Measurements from ENCODE around the gene CUEDC1.
"Not testable (repeated sequence)": the region's sequence is repeated elsewhere in the genome, so short reads cannot be mapped to it uniquely, and the experiment has no call there.

CUEDC1 gene

DNA sequence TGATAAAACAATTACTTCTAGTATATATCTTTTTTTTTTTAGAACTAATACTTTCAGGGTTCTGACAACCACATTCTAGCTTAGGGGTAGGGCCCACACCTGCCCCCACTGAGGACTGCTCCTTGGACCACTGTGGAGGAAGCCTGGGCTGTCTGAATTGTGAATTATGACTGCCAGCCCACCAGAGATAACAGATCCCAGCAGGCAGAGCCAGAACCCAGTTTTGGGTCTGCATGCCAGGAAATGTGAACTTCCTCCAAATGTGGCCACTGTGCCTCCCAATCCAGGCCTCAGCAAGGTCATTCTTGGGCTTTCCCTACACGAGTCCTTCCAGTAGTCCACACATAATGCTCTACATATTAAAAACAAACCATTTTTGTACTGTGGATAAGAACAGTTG lies 16.9 kb upstream of the CUEDC1 start:
- TF ChIP-seq TAF1 (IDR thresholded peaks at IDR 0.05; ENCODE audit: low read depth, low read length) (no peak), SPI1 (IDR thresholded peaks at IDR 0.05; ENCODE audit: low read depth, low read length) (no peak), PAX5 (IDR thresholded peaks at IDR 0.05; ENCODE audit: insufficient read depth, low read length, severe bottlenecking) (no peak), POU2F2 (IDR thresholded peaks at IDR 0.05; ENCODE audit: low read depth, low read length) (no peak), POLR2A (IDR thresholded peaks at IDR 0.05; ENCODE audit: low read depth, low read length) (no peak), POLR2AphosphoS5 (IDR thresholded peaks at IDR 0.05; ENCODE audit: low read depth, low read length) (no peak)
- FAIRE-seq: no peak
- no peak for DNase-seq (ENCODE audit: insufficient read length, low spot score)

DNA sequence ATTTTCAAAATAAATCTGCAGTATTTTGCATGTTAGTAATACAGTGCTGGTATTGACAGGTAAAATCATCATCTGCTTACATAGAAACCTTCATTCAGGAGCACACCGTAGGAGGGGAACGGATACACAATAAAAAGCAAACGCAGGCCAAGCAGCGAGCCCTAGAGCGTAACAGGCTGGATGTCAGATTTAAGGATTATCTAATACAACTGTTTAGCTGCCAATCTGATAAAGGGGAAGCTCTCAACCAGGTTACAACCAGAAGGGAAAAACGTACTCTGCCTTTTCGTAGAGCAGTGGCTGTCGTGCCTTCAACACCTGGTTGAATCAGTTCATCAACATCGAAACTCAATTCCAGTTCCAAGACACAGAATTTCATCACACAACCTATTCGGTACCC lies 16.4 kb upstream of the CUEDC1 start:
- TF ChIP-seq PAX5 (IDR thresholded peaks at IDR 0.05; ENCODE audit: insufficient read depth, low read length, severe bottlenecking) (no peak), SPI1 (IDR thresholded peaks at IDR 0.05; ENCODE audit: low read depth, low read length) (no peak), POLR2AphosphoS5 (IDR thresholded peaks at IDR 0.05; ENCODE audit: low read depth, low read length) (no peak), POLR2A (IDR thresholded peaks at IDR 0.05; ENCODE audit: low read depth, low read length) (no peak), POU2F2 (IDR thresholded peaks at IDR 0.05; ENCODE audit: low read depth, low read length) (no peak), TAF1 (IDR thresholded peaks at IDR 0.05; ENCODE audit: low read depth, low read length) (no peak)
- DNase-seq (ENCODE audit: insufficient read length, low spot score) (no peak), FAIRE-seq (no peak)

DNA sequence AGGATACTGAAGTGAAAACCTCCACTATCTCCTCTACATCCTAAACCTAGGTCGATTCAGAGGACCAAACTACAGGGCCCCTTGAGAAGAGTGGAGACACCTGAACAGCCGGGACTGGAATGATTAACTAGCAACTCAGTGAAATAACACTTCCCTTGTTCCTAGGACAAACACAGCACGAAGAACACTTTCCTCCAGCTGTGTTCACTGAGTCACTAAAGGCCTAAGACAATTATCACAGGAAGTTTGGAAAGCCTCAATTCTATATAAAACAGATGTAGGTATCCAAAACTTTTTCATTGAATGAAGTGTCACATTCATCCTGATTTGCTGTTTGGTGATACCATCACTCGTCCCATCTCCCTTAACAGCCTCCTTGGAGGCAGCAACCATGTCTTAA lies 15.5 kb upstream of the CUEDC1 start:
- DNase-seq (ENCODE audit: insufficient read length, low spot score) (no peak), FAIRE-seq (no peak)
- TF ChIP-seq PAX5 (IDR thresholded peaks at IDR 0.05; ENCODE audit: insufficient read depth, low read length, severe bottlenecking) (no peak), POU2F2 (IDR thresholded peaks at IDR 0.05; ENCODE audit: low read depth, low read length) (no peak), SPI1 (IDR thresholded peaks at IDR 0.05; ENCODE audit: low read depth, low read length) (no peak), POLR2AphosphoS5 (IDR thresholded peaks at IDR 0.05; ENCODE audit: low read depth, low read length) (no peak), TAF1 (IDR thresholded peaks at IDR 0.05; ENCODE audit: low read depth, low read length) (no peak), POLR2A (IDR thresholded peaks at IDR 0.05; ENCODE audit: low read depth, low read length) (no peak)

DNA sequence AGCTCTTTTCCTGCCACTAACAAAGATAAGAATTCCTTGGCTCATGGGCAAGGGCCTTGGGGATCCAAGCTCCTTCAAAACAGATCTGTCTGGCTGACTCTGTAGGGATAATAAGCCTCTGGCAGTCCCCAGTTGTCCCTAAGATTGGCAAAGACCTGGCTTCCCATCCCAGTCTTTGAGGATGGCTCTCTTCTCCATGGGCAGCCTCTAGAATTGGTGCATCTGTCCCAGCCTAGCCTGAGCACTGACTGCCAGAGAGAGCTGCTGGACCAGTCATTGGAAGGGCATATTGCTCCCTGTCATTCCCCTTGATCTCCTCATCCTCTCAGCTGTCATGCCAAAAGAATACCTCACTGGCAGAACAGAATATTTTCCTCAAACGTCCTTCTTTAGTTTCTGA lies 13.2 kb upstream of the CUEDC1 start:
- TF ChIP-seq PAX5 (IDR thresholded peaks at IDR 0.05; ENCODE audit: insufficient read depth, low read length, severe bottlenecking) (no peak), POLR2AphosphoS5 (IDR thresholded peaks at IDR 0.05; ENCODE audit: low read depth, low read length) (no peak), POLR2A (IDR thresholded peaks at IDR 0.05; ENCODE audit: low read depth, low read length) (no peak), TAF1 (IDR thresholded peaks at IDR 0.05; ENCODE audit: low read depth, low read length) (no peak), SPI1 (IDR thresholded peaks at IDR 0.05; ENCODE audit: low read depth, low read length) (no peak), POU2F2 (IDR thresholded peaks at IDR 0.05; ENCODE audit: low read depth, low read length) (no peak)
- DNase-seq (ENCODE audit: insufficient read length, low spot score): no peak
- FAIRE-seq: no peak

DNA sequence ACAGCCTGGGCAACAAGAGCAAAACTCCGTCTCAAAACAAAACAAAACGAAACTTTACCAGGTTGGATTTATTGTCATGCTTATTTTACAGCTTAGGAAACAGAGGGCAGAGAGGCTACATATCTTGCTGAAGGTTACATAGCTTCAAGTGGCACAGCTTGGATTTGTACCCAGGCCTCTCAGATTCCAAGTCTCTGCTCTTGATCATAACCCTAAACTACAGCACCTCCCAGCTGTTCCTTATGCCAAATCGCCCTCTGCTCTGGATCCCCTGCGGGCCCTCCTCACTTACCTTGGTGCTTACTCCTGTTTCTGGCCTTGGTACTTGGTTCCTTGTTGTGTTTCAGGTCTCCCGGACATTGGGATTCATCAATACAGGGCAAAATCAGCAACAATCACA lies 11.7 kb upstream of the CUEDC1 start:
- no peak for FAIRE-seq
- no peak for DNase-seq (ENCODE audit: insufficient read length, low spot score)
- TF ChIP-seq SPI1 (IDR thresholded peaks at IDR 0.05; ENCODE audit: low read depth, low read length) (no peak), POLR2AphosphoS5 (IDR thresholded peaks at IDR 0.05; ENCODE audit: low read depth, low read length) (no peak), PAX5 (IDR thresholded peaks at IDR 0.05; ENCODE audit: insufficient read depth, low read length, severe bottlenecking) (no peak), POU2F2 (IDR thresholded peaks at IDR 0.05; ENCODE audit: low read depth, low read length) (no peak)

DNA sequence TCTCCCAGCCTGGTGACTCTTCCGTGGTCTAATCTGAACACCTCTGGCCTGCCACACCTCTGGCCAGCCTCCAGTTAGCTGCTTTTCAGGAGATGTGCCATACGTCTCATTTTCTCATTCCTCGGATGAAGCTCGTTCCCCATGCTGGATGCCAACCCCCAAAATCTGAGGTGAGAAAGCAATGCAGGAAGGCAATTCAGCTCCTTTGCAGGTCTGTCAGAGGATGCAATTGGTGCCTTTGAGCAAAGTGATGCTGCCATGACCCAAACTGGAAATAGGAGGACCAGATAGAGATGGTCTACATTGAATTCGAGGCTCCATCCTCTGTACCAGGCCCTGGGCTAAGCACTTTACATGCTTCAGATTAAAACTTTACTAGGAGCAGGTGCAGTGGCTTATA lies 11.0 kb upstream of the CUEDC1 start:
- TF ChIP-seq POU2F2 (IDR thresholded peaks at IDR 0.05; ENCODE audit: low read depth, low read length) (no peak), TAF1 (IDR thresholded peaks at IDR 0.05; ENCODE audit: low read depth, low read length) (no peak), POLR2A (IDR thresholded peaks at IDR 0.05; ENCODE audit: low read depth, low read length) (no peak), POLR2AphosphoS5 (IDR thresholded peaks at IDR 0.05; ENCODE audit: low read depth, low read length) (no peak), PAX5 (IDR thresholded peaks at IDR 0.05; ENCODE audit: insufficient read depth, low read length, severe bottlenecking) (no peak), SPI1 (IDR thresholded peaks at IDR 0.05; ENCODE audit: low read depth, low read length) (no peak)
- no peak for FAIRE-seq
- DNase-seq (ENCODE audit: insufficient read length, low spot score): no peak

DNA sequence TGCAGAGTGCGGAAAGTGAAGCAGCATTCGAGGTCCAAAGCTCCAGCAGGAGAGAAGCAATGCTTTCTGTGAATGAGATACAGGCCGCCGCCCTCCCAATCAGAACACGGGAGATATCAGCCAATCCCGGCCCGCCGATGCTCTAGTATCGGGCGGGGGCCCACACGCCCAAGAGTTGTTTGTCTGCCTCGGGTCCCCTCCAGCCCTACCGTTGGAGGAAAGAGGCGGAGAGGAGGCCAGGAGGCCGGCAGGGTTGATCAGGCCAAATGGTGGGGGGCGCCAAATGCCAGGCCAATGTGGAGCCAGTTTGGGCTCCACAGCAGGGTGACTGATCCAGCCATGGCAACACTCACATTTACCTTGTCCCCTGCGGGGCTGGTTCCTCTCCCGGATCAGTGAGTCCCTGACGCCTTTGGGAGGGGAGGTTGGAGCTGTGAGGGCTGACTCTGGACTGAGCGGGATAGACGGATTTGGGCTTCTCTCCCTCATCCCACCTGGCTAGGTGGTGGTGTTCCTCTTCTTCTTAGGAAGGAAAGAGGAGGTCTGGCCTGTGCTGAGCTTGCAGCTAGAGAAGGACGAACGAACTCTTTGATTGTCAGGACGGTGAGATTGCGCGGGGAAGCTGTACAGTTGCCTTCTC lies 10.4 kb upstream of the CUEDC1 start:
- TF ChIP-seq PAX5 (IDR thresholded peaks at IDR 0.05; ENCODE audit: insufficient read depth, low read length, severe bottlenecking): no peak
- DNase-seq (ENCODE audit: insufficient read length, low spot score) (no peak), FAIRE-seq (no peak)

DNA sequence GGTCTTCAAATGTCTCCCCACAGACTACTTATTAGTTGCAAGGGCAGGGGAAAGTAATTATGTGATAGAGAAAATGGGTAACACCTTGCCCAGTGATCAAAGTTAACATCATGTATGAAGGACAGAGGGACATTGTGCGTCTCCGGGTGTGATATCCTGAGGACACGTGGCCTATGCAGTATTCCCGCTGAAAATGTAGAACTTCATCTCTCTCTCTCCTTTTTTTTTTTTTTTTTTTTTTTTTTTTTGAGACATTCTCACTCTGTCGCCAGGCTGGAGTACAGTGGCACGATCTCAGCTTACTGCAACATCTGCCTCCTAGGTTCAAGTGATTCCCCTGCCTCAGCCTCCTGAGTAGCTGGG lies 7.9 kb upstream of the CUEDC1 start:
- no peak for FAIRE-seq
- no peak for DNase-seq (ENCODE audit: insufficient read length, low spot score)
- TF ChIP-seq POLR2AphosphoS5 (IDR thresholded peaks at IDR 0.05; ENCODE audit: low read depth, low read length) (no peak), SPI1 (IDR thresholded peaks at IDR 0.05; ENCODE audit: low read depth, low read length) (no peak), POU2F2 (IDR thresholded peaks at IDR 0.05; ENCODE audit: low read depth, low read length) (no peak), PAX5 (IDR thresholded peaks at IDR 0.05; ENCODE audit: insufficient read depth, low read length, severe bottlenecking) (no peak), POLR2A (IDR thresholded peaks at IDR 0.05; ENCODE audit: low read depth, low read length) (no peak), TAF1 (IDR thresholded peaks at IDR 0.05; ENCODE audit: low read depth, low read length) (no peak)

DNA sequence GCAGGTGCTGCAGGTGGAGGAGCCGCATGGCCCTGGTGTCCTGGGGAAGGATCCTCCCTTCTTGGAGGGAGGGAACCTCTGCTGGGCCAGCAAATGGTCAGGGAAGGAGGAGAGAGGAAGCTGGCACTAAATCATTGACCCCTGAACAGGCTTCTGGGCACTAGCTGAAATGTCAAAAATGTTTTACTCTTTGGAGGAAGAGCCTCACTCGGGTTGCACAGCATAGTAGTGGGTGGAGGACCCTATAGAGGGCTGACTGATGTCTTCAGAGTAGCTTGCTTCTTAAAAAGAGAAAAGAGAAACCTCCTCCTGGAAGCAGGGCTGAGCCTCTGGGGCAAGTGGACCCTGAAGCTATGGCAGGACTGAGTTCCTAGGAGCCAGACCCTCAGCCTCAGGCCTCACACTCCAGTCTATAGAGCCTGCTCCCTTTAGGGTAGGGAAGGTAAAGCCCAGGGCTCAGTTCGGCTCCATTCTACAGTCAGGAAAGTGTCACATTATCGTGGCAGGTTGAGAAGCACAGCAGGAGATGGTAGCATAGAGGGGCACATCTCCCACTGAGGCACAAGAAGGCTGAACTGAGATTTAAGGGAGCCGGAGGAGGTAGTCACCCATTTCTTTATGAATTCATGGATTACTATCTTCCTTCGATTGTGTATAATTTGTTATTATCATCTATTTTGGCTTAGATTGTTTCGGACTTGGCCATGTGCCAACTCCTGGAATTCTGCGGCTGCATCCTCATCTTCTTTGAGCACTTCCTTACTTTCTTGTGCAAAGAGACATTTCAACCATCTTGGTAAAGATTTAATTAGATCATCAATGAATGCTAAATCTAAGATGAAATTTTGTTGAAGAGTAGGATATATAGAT lies 7.3 kb upstream of the CUEDC1 start:
- DNase-seq (ENCODE audit: insufficient read length, low spot score) (no peak), FAIRE-seq (no peak)
- TF ChIP-seq SPI1 (IDR thresholded peaks at IDR 0.05; ENCODE audit: low read depth, low read length): no peak
- no peak for TF ChIP-seq POLR2A (IDR thresholded peaks at IDR 0.05; ENCODE audit: low read depth, low read length)
- no peak for TF ChIP-seq POU2F2 (IDR thresholded peaks at IDR 0.05; ENCODE audit: low read depth, low read length)
- TF ChIP-seq POLR2AphosphoS5 (IDR thresholded peaks at IDR 0.05; ENCODE audit: low read depth, low read length): no peak

DNA sequence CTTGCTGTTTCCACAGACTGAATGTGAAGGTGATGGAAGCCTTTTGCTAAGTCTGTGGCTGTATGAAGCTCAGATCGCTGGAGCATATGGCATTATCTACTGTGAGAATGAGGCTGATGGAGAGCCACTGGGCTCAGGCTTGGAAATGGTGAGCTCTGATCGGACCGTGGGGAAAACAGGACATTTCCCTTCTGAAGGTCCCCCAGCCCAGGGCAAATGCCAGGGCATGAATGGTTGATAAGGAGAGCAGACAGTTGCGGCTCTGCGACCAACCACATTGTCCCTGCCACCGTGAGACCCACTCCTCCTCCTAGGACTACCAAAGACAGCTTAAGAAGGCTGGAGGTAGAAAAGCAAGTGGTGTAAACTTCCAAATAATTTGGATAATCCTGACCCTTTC lies 4.7 kb upstream of the CUEDC1 start:
- no peak for DNase-seq (ENCODE audit: insufficient read length, low spot score)
- FAIRE-seq: no peak
- TF ChIP-seq POLR2AphosphoS5 (IDR thresholded peaks at IDR 0.05; ENCODE audit: low read depth, low read length) (no peak), SPI1 (IDR thresholded peaks at IDR 0.05; ENCODE audit: low read depth, low read length) (no peak), POU2F2 (IDR thresholded peaks at IDR 0.05; ENCODE audit: low read depth, low read length) (no peak), PAX5 (IDR thresholded peaks at IDR 0.05; ENCODE audit: insufficient read depth, low read length, severe bottlenecking) (no peak), POLR2A (IDR thresholded peaks at IDR 0.05; ENCODE audit: low read depth, low read length) (no peak), TAF1 (IDR thresholded peaks at IDR 0.05; ENCODE audit: low read depth, low read length) (no peak)

DNA sequence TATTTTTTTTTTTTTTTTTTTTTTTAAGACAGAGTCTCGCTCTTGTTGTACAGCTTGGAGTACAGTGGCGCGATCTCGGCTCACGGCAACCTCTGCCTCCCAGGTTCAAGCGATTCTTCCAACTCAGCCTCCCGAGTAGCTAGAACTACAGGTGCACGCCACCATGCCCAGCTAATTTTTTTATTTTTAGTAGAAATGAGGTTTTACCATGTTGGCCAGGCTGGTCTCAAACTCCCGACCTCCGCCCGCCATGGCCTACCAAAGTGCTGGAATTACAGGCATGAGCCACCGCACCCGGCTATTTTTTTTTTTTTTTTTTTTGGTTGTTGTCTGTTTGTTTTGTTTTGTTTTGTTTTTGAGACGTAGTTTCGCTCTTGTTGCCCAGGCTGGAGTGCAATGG lies 3.2 kb upstream of the CUEDC1 start:
- not testable (repeated sequence) for FAIRE-seq; DNase-seq (ENCODE audit: insufficient read length, low spot score)
